PFSK-1 (cell line): ENCODE results near the gene PNMT.

Experiments used
- FOXP2 ChIP-seq: optimal IDR thresholded peaks from 2 replicates; pipeline ENCODE3; 2011; ENCODE audit warnings: borderline replicate concordance, control low read depth, inconsistent platforms; ENCODE audit not compliant: insufficient read depth; ENCODE audit errors: extremely low read length, extremely low read depth
- POLR2AphosphoS5 ChIP-seq: IDR thresholded peaks from 2 replicates; pipeline ENCODE4 v1.6.1; 2012; ENCODE audit warnings: low read depth, mild to moderate bottlenecking, control low read depth, low read length, moderate library complexity
- SIN3A ChIP-seq: IDR thresholded peaks from 2 replicates; pipeline ENCODE4 v1.6.1; 2012; ENCODE audit warnings: mild to moderate bottlenecking, low read length, moderate library complexity, borderline replicate concordance; ENCODE audit not compliant: insufficient read depth
- TAF1 ChIP-seq: IDR thresholded peaks from 2 replicates; pipeline ENCODE4 v1.6.1; 2012; ENCODE audit warnings: low read length, control low read depth, borderline replicate concordance; ENCODE audit not compliant: insufficient read depth
- TF ChIP-seq, protein P1 (sequence below), 2 experiments: IDR thresholded peaks; 2 replicates each; pipeline versions ENCODE4 v1.6.1 to v1.8.0; 2011 to 2012; ENCODE audit warnings: low read depth in 2 of 2, low read length in 2 of 2, control low read depth in 1 of 2, inconsistent platforms in 1 of 2, mild to moderate bottlenecking in 1 of 2, moderate library complexity in 1 of 2; ENCODE audit not compliant: insufficient read depth in 1 of 2

The PNMT gene

DNA sequence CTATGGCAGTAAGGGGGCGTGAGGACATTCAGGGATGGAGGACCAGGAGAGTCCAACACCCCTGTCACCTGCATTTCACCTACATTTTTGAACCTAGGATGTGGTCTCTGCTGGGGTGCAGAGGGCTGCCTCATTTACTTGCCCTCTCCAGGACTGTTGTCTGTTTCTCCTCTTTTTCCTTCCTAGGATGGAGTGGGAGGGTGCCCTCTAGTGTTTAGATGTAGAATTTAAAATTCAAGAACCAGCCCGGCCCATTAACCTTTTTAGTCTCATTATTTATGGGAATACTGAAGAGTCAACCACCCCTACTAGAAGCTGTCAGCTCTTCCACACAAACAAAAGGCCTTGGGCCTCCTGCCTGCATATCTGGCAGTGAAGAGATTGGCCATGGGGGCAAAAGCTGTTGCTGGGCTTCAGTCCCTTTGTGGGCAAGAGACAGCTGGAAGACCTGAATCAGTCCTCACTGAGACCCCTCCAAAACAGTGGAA lies 33.8 kb upstream of the PNMT start:
- TF ChIP-seq TAF1, result no peak
- TF ChIP-seq SIN3A, result no peak
- TF ChIP-seq, protein P1, sequence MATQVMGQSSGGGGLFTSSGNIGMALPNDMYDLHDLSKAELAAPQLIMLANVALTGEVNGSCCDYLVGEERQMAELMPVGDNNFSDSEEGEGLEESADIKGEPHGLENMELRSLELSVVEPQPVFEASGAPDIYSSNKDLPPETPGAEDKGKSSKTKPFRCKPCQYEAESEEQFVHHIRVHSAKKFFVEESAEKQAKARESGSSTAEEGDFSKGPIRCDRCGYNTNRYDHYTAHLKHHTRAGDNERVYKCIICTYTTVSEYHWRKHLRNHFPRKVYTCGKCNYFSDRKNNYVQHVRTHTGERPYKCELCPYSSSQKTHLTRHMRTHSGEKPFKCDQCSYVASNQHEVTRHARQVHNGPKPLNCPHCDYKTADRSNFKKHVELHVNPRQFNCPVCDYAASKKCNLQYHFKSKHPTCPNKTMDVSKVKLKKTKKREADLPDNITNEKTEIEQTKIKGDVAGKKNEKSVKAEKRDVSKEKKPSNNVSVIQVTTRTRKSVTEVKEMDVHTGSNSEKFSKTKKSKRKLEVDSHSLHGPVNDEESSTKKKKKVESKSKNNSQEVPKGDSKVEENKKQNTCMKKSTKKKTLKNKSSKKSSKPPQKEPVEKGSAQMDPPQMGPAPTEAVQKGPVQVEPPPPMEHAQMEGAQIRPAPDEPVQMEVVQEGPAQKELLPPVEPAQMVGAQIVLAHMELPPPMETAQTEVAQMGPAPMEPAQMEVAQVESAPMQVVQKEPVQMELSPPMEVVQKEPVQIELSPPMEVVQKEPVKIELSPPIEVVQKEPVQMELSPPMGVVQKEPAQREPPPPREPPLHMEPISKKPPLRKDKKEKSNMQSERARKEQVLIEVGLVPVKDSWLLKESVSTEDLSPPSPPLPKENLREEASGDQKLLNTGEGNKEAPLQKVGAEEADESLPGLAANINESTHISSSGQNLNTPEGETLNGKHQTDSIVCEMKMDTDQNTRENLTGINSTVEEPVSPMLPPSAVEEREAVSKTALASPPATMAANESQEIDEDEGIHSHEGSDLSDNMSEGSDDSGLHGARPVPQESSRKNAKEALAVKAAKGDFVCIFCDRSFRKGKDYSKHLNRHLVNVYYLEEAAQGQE (IDR thresholded peaks at IDR 0.05; ENCODE audit: insufficient read depth in 1 of 2, low read depth in 2 of 2, low read length in 2 of 2), result no peak

DNA sequence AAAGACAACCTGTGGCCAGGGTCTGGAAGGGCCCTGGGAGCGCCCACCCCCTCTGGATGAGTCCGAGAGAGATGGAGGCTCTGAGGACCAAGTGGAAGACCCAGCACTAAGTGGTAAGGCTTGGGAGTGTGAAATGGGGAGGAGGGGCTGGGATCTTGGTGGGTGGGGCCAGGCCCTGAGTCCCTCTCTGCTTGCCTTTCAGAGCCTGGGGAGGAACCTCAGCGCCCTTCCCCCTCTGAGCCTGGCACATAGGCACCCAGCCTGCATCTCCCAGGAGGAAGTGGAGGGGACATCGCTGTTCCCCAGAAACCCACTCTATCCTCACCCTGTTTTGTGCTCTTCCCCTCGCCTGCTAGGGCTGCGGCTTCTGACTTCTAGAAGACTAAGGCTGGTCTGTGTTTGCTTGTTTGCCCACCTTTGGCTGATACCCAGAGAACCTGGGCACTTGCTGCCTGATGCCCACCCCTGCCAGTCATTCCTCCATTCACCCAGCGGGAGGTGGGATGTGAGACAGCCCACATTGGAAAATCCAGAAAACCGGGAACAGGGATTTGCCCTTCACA lies 32.6 kb upstream of the PNMT start:
- no peak for TF ChIP-seq TAF1
- TF ChIP-seq, protein P1 (IDR thresholded peaks at IDR 0.05; ENCODE audit: insufficient read depth in 1 of 2, low read depth in 2 of 2, low read length in 2 of 2), result no peak
- TF ChIP-seq SIN3A, result no peak
- no peak for TF ChIP-seq POLR2AphosphoS5
- TF ChIP-seq FOXP2, result no peak

DNA sequence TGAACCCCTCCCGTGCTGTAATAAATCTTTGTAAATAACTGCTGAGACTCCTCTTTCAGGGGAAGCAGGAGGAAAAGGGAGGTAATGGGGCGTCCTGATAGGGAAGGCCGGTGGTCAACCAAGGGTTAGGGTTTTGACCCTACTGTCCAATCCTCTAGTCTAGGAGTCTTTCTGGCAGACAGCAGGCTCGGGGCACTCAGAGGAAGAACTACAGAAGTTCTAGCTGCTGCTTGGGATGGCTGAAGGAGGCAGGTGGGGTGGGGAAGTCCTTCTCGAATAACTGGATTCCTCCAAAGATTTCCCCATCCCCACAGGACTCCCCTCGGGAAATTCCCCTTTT lies 31.7 kb upstream of the PNMT start:
- TF ChIP-seq FOXP2 (no peak), POLR2AphosphoS5 (no peak), SIN3A (no peak), TAF1 (no peak)
- TF ChIP-seq, protein P1 (IDR thresholded peaks at IDR 0.05; ENCODE audit: insufficient read depth in 1 of 2, low read depth in 2 of 2, low read length in 2 of 2), result no peak

DNA sequence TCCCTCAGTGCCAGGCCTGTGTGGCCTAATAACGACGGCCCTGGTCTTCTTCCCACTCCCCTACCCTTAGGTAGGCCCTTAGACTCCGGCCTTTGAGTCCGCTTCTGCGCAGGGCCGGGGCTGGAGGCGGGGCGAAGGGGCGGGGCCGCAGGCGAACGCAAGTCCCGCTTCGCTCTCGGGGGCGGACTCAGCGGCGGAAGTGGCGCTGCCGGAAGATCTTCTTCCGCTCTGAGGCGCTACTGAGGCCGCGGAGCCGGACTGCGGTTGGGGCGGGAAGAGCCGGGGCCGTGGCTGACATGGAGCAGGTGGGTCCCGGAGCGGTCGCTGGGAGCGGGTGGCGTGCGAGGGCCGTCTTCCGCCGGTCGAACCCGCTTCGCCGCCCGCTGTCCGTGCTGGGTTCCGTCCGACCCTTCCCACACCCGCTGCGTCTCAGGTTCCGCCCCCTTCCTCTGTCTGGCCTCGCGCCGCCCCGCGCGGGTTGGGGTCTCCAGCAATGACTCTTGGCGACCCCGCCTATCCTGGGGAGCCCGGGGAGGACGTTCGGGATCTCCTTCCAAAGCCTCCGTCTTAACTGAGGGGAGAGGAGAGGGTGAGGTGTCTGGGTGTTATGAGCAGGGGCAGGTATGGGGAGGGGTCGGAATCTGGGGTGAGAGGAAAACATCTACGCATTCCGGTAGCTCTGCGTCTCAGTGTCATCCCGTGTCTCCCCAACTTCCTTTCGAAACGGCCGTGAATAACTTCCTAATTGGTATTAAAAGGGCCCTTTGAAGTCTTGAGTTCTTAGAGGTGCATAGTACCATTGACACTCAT lies 31.1 kb upstream of the PNMT start, which contains the start of gene STARD3:
Gene STARD3, plus strand, starts transcription at position 218 of the 810 bp plus-strand sequence. CDS start 16,388 bp downstream, outside the sequence.
- TF ChIP-seq SIN3A (peak; percentile 61; the same call in 1 of the 2 replicates), FOXP2 (no peak), TAF1 (peak; percentile 84), POLR2AphosphoS5 (peak; percentile 89)
- TF ChIP-seq, protein P1 (IDR thresholded peaks at IDR 0.05; ENCODE audit: insufficient read depth in 1 of 2, low read depth in 2 of 2, low read length in 2 of 2), result no peak; a peak in 1 of 4 replicates
